IMR-90 (cell line): ENCODE measurements around the gene S100A3. TPM values are rescaled to one million over a fixed set of nuclear protein-coding genes. Genes with fewer than 3 reads are reported as not detected.

Experiments
- ATAC-seq: fragments of 200-7000 bp; cut with Tn5 transposase; 2 replicates; pipeline ENCODE4 v1.9.1; 2020; ENCODE audit warnings: low read depth, mild to moderate bottlenecking, moderate library complexity
- BruUV-seq: library from RNA; stranded (reverse); fragments of 400-500 nt; replicated peaks from 2 replicates; lab custom pipeline; 2021; lab: Mats Ljungman, UMichigan
- CTCF ChIA-PET: fragments of 300-600 bp; formaldehyde crosslinking; extraction: SDS; loops from one replicate; lab custom pipeline; 2021; ENCODE audit warnings: antibody characterized with exemption; lab: Yijun Ruan, JAX
- POLR2A ChIA-PET: fragments of 300-600 bp; sonication (Branson Sonifier 250); formaldehyde crosslinking; loops from one replicate; lab custom pipeline; 2022; ENCODE audit warnings: antibody characterized with exemption; ENCODE audit not compliant: unreplicated experiment; lab: Charles Lee
- DNase-seq: peaks from one replicate; pipeline ENCODE4 v3.0.0; 2013
- H2AFZ ChIP-seq: replicated peaks from 2 replicates; pipeline ENCODE3; 2013; ENCODE audit warnings: low read length, mild to moderate bottlenecking; ENCODE audit not compliant: poor library complexity
- H2AK5ac ChIP-seq: 2 replicates; pipeline ENCODE4 v1.6.1; 2013; ENCODE audit warnings: low read depth, low read length, inconsistent platforms
- H2AK9ac ChIP-seq: replicated peaks from 2 replicates; pipeline ENCODE3; 2013; ENCODE audit warnings: mild to moderate bottlenecking, low read depth, low read length, moderate library complexity; ENCODE audit not compliant: poor library complexity
- H2BK120ac ChIP-seq: 2 replicates; pipeline ENCODE4 v1.6.1; 2013; ENCODE audit warnings: low read depth, low read length, inconsistent platforms
- H2BK15ac ChIP-seq: 3 replicates; pipeline ENCODE4 v1.6.1; 2013; ENCODE audit warnings: low read depth, low read length, inconsistent platforms
- H2BK20ac ChIP-seq: 2 replicates; pipeline ENCODE4 v1.6.1; 2013; ENCODE audit warnings: low read depth, mild to moderate bottlenecking, inconsistent platforms, low read length, moderate library complexity
- H2BK5ac ChIP-seq: 2 replicates; pipeline ENCODE4 v1.6.1; 2013; ENCODE audit warnings: mild to moderate bottlenecking, low read depth, low read length, inconsistent platforms; ENCODE audit not compliant: poor library complexity, severe bottlenecking
- H3K14ac ChIP-seq: replicated peaks from 2 replicates; pipeline ENCODE4 v1.6.1; 2013; ENCODE audit warnings: low read depth, low read length, inconsistent platforms
- H3K18ac ChIP-seq: 2 replicates; pipeline ENCODE4 v1.6.1; 2013; ENCODE audit warnings: low read depth, low read length, control low read depth
- H3K23ac ChIP-seq: 2 replicates; pipeline ENCODE4 v1.6.1; 2013; ENCODE audit warnings: low read depth, low read length, inconsistent platforms
- H3K27ac ChIP-seq: 2 replicates; pipeline ENCODE4 v1.5.1; 2013; ENCODE audit warnings: mild to moderate bottlenecking, control low read depth, low read length; ENCODE audit not compliant: insufficient read depth
- H3K27me3 ChIP-seq: 2 replicates; pipeline ENCODE4 v1.6.1; 2013; ENCODE audit warnings: low read length; ENCODE audit not compliant: control insufficient read depth, insufficient read depth
- H3K36me3 ChIP-seq: 2 replicates; pipeline ENCODE4 v1.6.1; 2013; ENCODE audit warnings: low read length, mixed read lengths; ENCODE audit not compliant: control insufficient read depth, insufficient read depth
- H3K4ac ChIP-seq: 2 replicates; pipeline ENCODE4 v1.6.1; 2013; ENCODE audit warnings: low read depth, low read length, inconsistent platforms
- H3K4me1 ChIP-seq: 2 replicates; pipeline ENCODE4 v1.6.1; 2013; ENCODE audit warnings: low read length, mixed read lengths; ENCODE audit not compliant: control insufficient read depth, insufficient read depth
- H3K4me2 ChIP-seq: 2 replicates; pipeline ENCODE4 v1.6.1; 2013; ENCODE audit warnings: low read depth, mild to moderate bottlenecking, control low read depth, low read length, moderate library complexity
- H3K4me3 ChIP-seq: 2 replicates; pipeline ENCODE4 v1.5.1; 2013; ENCODE audit warnings: low read depth, mild to moderate bottlenecking, control low read depth, low read length, moderate library complexity; ENCODE audit not compliant: insufficient read depth
- H3K56ac ChIP-seq: 2 replicates; pipeline ENCODE4 v1.6.1; 2013; ENCODE audit warnings: low read length, inconsistent platforms; ENCODE audit not compliant: insufficient read depth; ENCODE audit errors: extremely low read depth
- H3K79me1 ChIP-seq, 2 experiments: 2 replicates each; pipeline ENCODE4 v1.6.1; 2013; ENCODE audit warnings: low read length in 2 of 2, inconsistent platforms in 1 of 2, low read depth in 1 of 2
- H3K9ac ChIP-seq: 2 replicates; pipeline ENCODE4 v1.6.1; 2013; ENCODE audit warnings: low read depth, low read length, control low read depth
- H3K9me1 ChIP-seq: 2 replicates; pipeline ENCODE4 v1.6.1; 2013; ENCODE audit warnings: low read length, inconsistent platforms; ENCODE audit not compliant: insufficient read depth
- H3K9me3 ChIP-seq: 2 replicates; pipeline ENCODE4 v1.6.1; 2013; ENCODE audit warnings: low read length; ENCODE audit not compliant: control insufficient read depth, insufficient read depth
- H4K20me1 ChIP-seq: 2 replicates; pipeline ENCODE4 v1.6.1; 2013; ENCODE audit warnings: low read length, inconsistent platforms; ENCODE audit not compliant: insufficient read depth
- H4K5ac ChIP-seq: 2 replicates; pipeline ENCODE4 v1.6.1; 2013; ENCODE audit warnings: mild to moderate bottlenecking, low read depth, low read length, control low read depth
- H4K8ac ChIP-seq, 2 experiments: 2 replicates each; pipeline ENCODE4 v1.6.1; 2013; ENCODE audit warnings: low read depth in 2 of 2, low read length in 2 of 2, control low read depth in 1 of 2, inconsistent platforms in 1 of 2
- H4K91ac ChIP-seq: 2 replicates; pipeline ENCODE4 v1.6.1; 2013; ENCODE audit warnings: low read depth, low read length, inconsistent platforms; ENCODE audit not compliant: insufficient read depth
- CHD1 ChIP-seq: IDR thresholded peaks from 2 replicates; pipeline ENCODE4 v1.6.1; 2012; ENCODE audit warnings: low read depth, low read length, improper control_type of control experiment
- FOS ChIP-seq: fragments of 150-350 bp; IDR thresholded peaks from 2 replicates; pipeline ENCODE4 v1.6.1; 2016; ENCODE audit warnings: low read depth, low read length
- MAFK ChIP-seq: IDR thresholded peaks from 2 replicates; pipeline ENCODE4 v1.6.1; 2012; ENCODE audit warnings: low read depth, low read length, improper control_type of control experiment
- MAZ ChIP-seq: IDR thresholded peaks from 2 replicates; pipeline ENCODE4 v1.6.1; 2012; ENCODE audit warnings: low read depth, mild to moderate bottlenecking, low read length, improper control_type of control experiment, moderate library complexity, borderline replicate concordance
- POLR2A ChIP-seq: IDR thresholded peaks from 2 replicates; pipeline ENCODE4 v1.6.1; 2012; ENCODE audit warnings: mild to moderate bottlenecking, low read depth, low read length
- RAD21 ChIP-seq: IDR thresholded peaks from 2 replicates; pipeline ENCODE4 v1.6.1; 2012; ENCODE audit warnings: low read length, improper control_type of control experiment
- RCOR1 ChIP-seq: IDR thresholded peaks from 2 replicates; pipeline ENCODE4 v1.6.1; 2012; ENCODE audit warnings: mild to moderate bottlenecking, low read length, improper control_type of control experiment; ENCODE audit not compliant: insufficient replicate concordance
- SMC3 ChIP-seq: fragments of 150-350 bp; IDR thresholded peaks from 2 replicates; pipeline ENCODE4 v1.6.1; 2016; ENCODE audit warnings: low read depth, mild to moderate bottlenecking, antibody characterized with exemption, low read length, moderate library complexity
- USF2 ChIP-seq: fragments of 150-350 bp; IDR thresholded peaks from 2 replicates; pipeline ENCODE4 v1.6.1; 2017; ENCODE audit warnings: mild to moderate bottlenecking, antibody characterized with exemption, low read length, low read depth
- WGBS, 2 experiments: methylation state at CpG; one replicate each; pipeline versions ENCODE4 v1.1.5 to v1.1.7; 2013; ENCODE audit warnings: missing lambda C conversion rate in 2 of 2; ENCODE audit not compliant: insufficient read length in 1 of 2; ENCODE audit errors: extremely low coverage in 2 of 2; 5-methylcytosine and 5-hydroxymethylcytosine counted together
- dilution Hi-C: fragments of 300-500 bp; cut with HindIII; formaldehyde crosslinking; loops from one replicate; pipeline ENCODE4 v1.14.3; 2018; ENCODE audit warnings: low sequenced_read_pairs; ENCODE audit not compliant: unreplicated experiment
- in situ Hi-C: fragments of 300-500 bp; cut with MboI; formaldehyde crosslinking; loops from 3 replicates; pipeline ENCODE4 v1.14.3; 2019; ENCODE audit warnings: low sequenced_read_pairs, inconsistent platforms, mixed read lengths
- intact Hi-C: fragments of 100-400 bp; cut with micrococcal nuclease; formaldehyde crosslinking; loops from 2 replicates; pipeline ENCODE4 v1.10.0; 2022
- polyA plus RNA-seq, 3 experiments: library from polyadenylated mRNA; depleted of rRNA; stranded (reverse); fragments of >200 nt; gene quantifications; 2 replicates each; pipeline ENCODE4 v1.2.3, GENCODE V29; 2012; ENCODE audit warnings: low replicate concordance in 1 of 3
- total RNA-seq: library from RNA; depleted of rRNA; stranded (reverse); fragments of >200 nt; gene quantifications from 2 replicates; pipeline ENCODE4 v1.2.3, GENCODE V29; 2012

S100A3 gene
- total and polyA plus RNA-seq, 2 of the 4 experiments (the other 2 are of a cell fraction), result 2.9 to 4.5 TPM

GRCh38 chr1:153567621-153568366, 18.7 kb upstream of the S100A3 start:
- DNase-seq (peak; percentile 71), ATAC-seq (no peak)
- ChIA-PET CTCF (interaction anchor here (0.6 to 1.7 kb wide), 11 partner anchors 10 to 61 kb away, joined by 3 to 19 read pairs (median 7); partner anchors contain the start of genes S100A13 and S100A6), POLR2A (interaction anchor here (0.5 to 3.7 kb wide), 6 partner anchors 33 to 87 kb away, joined by 3 to 28 read pairs (median 4); partner anchors contain the start of genes CHTOP, S100A13 and S100A6)
- peaks cover 30% of the 10 kb centered on the region for H3K9me1 ChIP-seq
- H3K56ac ChIP-seq, result peak overlapping the region; percentile 62
- peak overlapping the region; percentile 100 for H2AK5ac ChIP-seq
- peak overlapping the region; percentile 92 for H2AK9ac ChIP-seq
- H3K9me3 ChIP-seq, result no peaks in the 10 kb centered on the region
- peak overlapping the region; percentile 94 for H3K27ac ChIP-seq
- peak overlapping the region; percentile 98 for H3K14ac ChIP-seq
- H2BK15ac ChIP-seq, result peak overlapping the region; percentile 99; the same call in 2 of the 3 replicates
- peak overlapping the region; percentile 100 for H2BK20ac ChIP-seq
- no TSS peak for BruUV-seq
- H3K18ac ChIP-seq, result peak overlapping the region; percentile 90
- H4K20me1 ChIP-seq, result no peaks in the 10 kb centered on the region
- H3K27me3 ChIP-seq, result no peaks in the 10 kb centered on the region
- peaks cover 31% of the 10 kb centered on the region for H3K4me1 ChIP-seq
- peak overlapping the region; percentile 98 for H2BK5ac ChIP-seq
- H3K9ac ChIP-seq, result peak overlapping the region; percentile 20
- H3K23ac ChIP-seq, result peak overlapping the region; percentile 74
- peak overlapping the region; percentile 74 for H4K5ac ChIP-seq
- dilution Hi-C loops (no loop called here), intact Hi-C loops (loop anchor here (1.0 to 2.0 kb wide), 4 partner anchors 19 to 215 kb away; partner anchors contain the start of gene S100A3), in situ Hi-C loops (loop anchor here (5.0 to 10.0 kb wide), 2 partner anchors 35 to 53 kb away; no protein-coding TSS in a partner anchor)
- H3K36me3 ChIP-seq, result no peaks in the 10 kb centered on the region
- H3K79me1 ChIP-seq, result peaks cover 4 to 49% of the 10 kb centered on the region in 2 experiments; a peak in 3 of 4 replicates
- peak overlapping the region; percentile 96 to 97 for H4K8ac ChIP-seq
- H2BK120ac ChIP-seq, result peak overlapping the region; percentile 100
- no peak overlapping the region for H3K4me3 ChIP-seq
- 82% methylated on average over 8 of the region's 22 CpGs; no CpG with 5 or more reads in 1 of the 2 experiments for WGBS, 2 experiments
- peak overlapping the region; percentile 100 for H3K4ac ChIP-seq
- H2AFZ ChIP-seq, result peak overlapping the region; percentile 96
- H3K4me2 ChIP-seq, result no peak overlapping the region
- TF ChIP-seq POLR2A (no peak), MAFK (no peak), FOS (peak; percentile 42; the same call in 1 of the 2 replicates), CHD1 (no peak), RAD21 (no peak), RCOR1 (no peak), SMC3 (no peak), USF2 (no peak), MAZ (no peak)
- peak overlapping the region; percentile 100 for H4K91ac ChIP-seq
